HL-60 (cell line): ENCODE data around the gene SENP5.
A peak's percentile ranks its signal among the peaks of the same experiment; 100 is the strongest.

Source experiments
- DNase-seq, 2 experiments: peaks; one replicate each; pipeline ENCODE4 v3.0.0-alpha.2; 2010 to 2020; ENCODE audit warnings: low read depth in 1 of 2, low spot score in 1 of 2
- H3K27ac ChIP-seq: fragments of 250-450 bp; sonication (Bioruptor Pico); replicated peaks from 2 replicates; pipeline ENCODE4 v1.5.1; 2020; ENCODE audit warnings: mild to moderate bottlenecking, moderate library complexity
- H3K27me3 ChIP-seq: fragments of 250-450 bp; sonication (Bioruptor Pico); 2 replicates; pipeline ENCODE4 v1.5.1; 2021; ENCODE audit warnings: mild to moderate bottlenecking, moderate library complexity; ENCODE audit not compliant: insufficient read depth, poor library complexity, severe bottlenecking
- H3K4me3 ChIP-seq: replicated peaks from 2 replicates; pipeline ENCODE4 v1.5.1; 2011; ENCODE audit warnings: mild to moderate bottlenecking, control low read depth, low read length; ENCODE audit not compliant: insufficient read depth
- GABPA ChIP-seq: IDR thresholded peaks from 2 replicates; pipeline ENCODE4 v1.6.1; 2012; ENCODE audit warnings: low read depth
- POLR2AphosphoS5 ChIP-seq: IDR thresholded peaks from 2 replicates; pipeline ENCODE4 v1.6.1; 2012; ENCODE audit warnings: low read depth
- SPI1 ChIP-seq: IDR thresholded peaks from 2 replicates; pipeline ENCODE4 v1.6.1; 2012; ENCODE audit warnings: low read depth, mild to moderate bottlenecking, borderline replicate concordance
- TF ChIP-seq, protein P1 (sequence below): IDR thresholded peaks from one replicate; pipeline ENCODE4 v1.5.1; 2011; ENCODE audit warnings: low read length, control low read depth, inconsistent platforms; ENCODE audit not compliant: insufficient read depth
- TF ChIP-seq, protein P2 (sequence below): IDR thresholded peaks from 2 replicates; pipeline ENCODE4 v1.6.1; 2012; ENCODE audit warnings: low read depth; ENCODE audit not compliant: insufficient replicate concordance

Gene SENP5

DNA sequence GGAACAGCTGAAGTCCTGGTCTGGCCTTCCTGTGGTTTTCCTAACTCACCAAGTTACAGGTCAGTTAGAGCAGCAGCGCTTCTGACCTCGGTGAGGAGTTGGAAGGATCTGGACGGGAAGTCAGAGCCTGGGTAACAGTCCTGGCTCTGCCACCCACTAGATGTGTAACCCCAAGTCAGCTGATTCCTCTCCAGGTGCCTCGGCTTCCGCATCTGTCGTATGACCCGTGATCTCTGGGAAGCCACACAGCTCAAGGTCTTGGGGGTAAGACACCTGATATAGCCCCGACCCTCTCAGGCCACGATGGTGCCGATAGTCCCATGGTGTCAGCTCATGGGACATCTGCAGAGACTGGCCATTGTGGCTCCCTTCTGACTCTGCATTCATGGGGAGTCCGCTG is 109.2 kb downstream of the SENP5 start:
- TF ChIP-seq, protein P1, sequence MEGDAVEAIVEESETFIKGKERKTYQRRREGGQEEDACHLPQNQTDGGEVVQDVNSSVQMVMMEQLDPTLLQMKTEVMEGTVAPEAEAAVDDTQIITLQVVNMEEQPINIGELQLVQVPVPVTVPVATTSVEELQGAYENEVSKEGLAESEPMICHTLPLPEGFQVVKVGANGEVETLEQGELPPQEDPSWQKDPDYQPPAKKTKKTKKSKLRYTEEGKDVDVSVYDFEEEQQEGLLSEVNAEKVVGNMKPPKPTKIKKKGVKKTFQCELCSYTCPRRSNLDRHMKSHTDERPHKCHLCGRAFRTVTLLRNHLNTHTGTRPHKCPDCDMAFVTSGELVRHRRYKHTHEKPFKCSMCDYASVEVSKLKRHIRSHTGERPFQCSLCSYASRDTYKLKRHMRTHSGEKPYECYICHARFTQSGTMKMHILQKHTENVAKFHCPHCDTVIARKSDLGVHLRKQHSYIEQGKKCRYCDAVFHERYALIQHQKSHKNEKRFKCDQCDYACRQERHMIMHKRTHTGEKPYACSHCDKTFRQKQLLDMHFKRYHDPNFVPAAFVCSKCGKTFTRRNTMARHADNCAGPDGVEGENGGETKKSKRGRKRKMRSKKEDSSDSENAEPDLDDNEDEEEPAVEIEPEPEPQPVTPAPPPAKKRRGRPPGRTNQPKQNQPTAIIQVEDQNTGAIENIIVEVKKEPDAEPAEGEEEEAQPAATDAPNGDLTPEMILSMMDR, result no peak
- no peak for TF ChIP-seq POLR2AphosphoS5
- TF ChIP-seq GABPA, result no peak
- TF ChIP-seq, protein P2, sequence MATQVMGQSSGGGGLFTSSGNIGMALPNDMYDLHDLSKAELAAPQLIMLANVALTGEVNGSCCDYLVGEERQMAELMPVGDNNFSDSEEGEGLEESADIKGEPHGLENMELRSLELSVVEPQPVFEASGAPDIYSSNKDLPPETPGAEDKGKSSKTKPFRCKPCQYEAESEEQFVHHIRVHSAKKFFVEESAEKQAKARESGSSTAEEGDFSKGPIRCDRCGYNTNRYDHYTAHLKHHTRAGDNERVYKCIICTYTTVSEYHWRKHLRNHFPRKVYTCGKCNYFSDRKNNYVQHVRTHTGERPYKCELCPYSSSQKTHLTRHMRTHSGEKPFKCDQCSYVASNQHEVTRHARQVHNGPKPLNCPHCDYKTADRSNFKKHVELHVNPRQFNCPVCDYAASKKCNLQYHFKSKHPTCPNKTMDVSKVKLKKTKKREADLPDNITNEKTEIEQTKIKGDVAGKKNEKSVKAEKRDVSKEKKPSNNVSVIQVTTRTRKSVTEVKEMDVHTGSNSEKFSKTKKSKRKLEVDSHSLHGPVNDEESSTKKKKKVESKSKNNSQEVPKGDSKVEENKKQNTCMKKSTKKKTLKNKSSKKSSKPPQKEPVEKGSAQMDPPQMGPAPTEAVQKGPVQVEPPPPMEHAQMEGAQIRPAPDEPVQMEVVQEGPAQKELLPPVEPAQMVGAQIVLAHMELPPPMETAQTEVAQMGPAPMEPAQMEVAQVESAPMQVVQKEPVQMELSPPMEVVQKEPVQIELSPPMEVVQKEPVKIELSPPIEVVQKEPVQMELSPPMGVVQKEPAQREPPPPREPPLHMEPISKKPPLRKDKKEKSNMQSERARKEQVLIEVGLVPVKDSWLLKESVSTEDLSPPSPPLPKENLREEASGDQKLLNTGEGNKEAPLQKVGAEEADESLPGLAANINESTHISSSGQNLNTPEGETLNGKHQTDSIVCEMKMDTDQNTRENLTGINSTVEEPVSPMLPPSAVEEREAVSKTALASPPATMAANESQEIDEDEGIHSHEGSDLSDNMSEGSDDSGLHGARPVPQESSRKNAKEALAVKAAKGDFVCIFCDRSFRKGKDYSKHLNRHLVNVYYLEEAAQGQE, result no peak
- no peak for TF ChIP-seq SPI1
- no peak overlapping the region for H3K4me3 ChIP-seq
- H3K27ac ChIP-seq, result no peak overlapping the region
- no peaks in the 10 kb centered on the region for H3K27me3 ChIP-seq
- peak; percentile 30 to 39 for DNase-seq

DNA sequence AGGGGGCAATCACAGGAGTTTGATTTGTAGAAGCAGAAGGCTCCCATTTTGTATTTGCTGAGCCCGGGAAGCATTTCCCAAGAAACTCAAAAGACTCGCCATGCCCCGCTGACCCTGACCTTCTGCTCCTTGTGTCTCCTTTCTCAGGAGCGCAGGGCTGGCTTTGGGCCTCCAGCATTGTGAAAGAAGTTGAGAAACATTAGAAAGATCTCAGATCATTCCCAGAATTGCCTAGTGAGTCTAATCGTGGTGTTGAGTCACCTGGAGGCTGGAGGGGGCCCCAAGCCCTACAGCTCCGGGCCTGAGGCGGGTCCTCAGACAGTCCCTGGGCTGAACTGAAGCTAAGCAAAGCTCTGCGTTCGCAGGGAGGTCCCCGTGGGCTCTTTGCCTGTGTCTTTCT is 111.8 kb downstream of the SENP5 start:
- TF ChIP-seq SPI1 (no peak), GABPA (no peak), POLR2AphosphoS5 (no peak)
- TF ChIP-seq, protein P2, result no peak
- TF ChIP-seq, protein P1, result no peak
- Histone ChIP-seq H3K27ac (no peak overlapping the region), H3K4me3 (no peak overlapping the region), H3K27me3 (no peaks in the 10 kb centered on the region)
- no peak for DNase-seq

DNA sequence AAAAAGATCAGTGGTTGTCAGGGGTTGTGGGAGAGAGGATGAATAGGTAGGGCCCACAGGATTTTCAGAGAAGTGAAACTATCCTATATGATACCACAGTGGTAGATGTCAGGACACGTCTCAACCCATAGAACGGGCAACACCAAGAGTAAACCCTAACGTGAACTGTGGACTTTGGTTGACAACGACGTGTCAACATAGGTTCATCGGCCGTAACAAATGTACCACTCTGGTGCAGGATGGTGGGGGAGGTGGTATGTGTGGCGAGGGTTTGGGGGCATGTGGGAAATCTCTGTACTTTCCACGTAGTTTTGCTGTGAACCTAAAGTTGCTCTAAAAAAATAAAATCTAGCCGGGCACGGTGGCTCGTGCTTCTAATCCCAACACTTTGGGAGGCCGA is 113.9 kb downstream of the SENP5 start:
- Histone ChIP-seq H3K27ac (no peak overlapping the region), H3K27me3 (no peaks in the 10 kb centered on the region), H3K4me3 (no peak overlapping the region)
- DNase-seq, result no peak
- TF ChIP-seq GABPA (no peak), POLR2AphosphoS5 (no peak), SPI1 (no peak)
- TF ChIP-seq, protein P1, result no peak
- TF ChIP-seq, protein P2, result no peak
